ENCODE data around the gene NLRP9. TPM values are rescaled to one million over a fixed set of nuclear protein-coding genes. Genes with fewer than 3 reads are reported as not detected.

Gene NLRP9
- total and polyA plus RNA-seq, 2 of the 8 experiments (the other 6 are each of a cell fraction or from before 2014, with no cell fraction given): not detected

GRCh38 chr19:55680339-55681130, 57.7 kb downstream of the NLRP9 start:
- H3K9me3 ChIP-seq (ENCODE audit: insufficient read depth in 2 of 2, low read depth in 1 of 2, low read length in 1 of 2): no peaks in the 10 kb centered on the region
- TF ChIP-seq POLR2AphosphoS5 (IDR thresholded peaks at IDR 0.05; ENCODE audit: low read depth, low read length): no peak
- peaks cover 10 to 35% of the 10 kb centered on the region in 2 experiments for H4K20me1 ChIP-seq (replicated peaks in 1 of 2; ENCODE audit: control insufficient read depth in 1 of 2, insufficient read depth in 2 of 2, low read length in 2 of 2)
- H3K4me2 ChIP-seq (ENCODE audit: insufficient read depth in 1 of 2, low read depth in 2 of 2, low read length in 2 of 2): no peak overlapping the region
- no peak overlapping the region for H4K91ac ChIP-seq (replicated peaks; ENCODE audit: insufficient read length, low read length)
- H4K5ac ChIP-seq (ENCODE audit: insufficient read length, low read depth, low read length): no peak overlapping the region
- peaks cover 19 to 71% of the 10 kb centered on the region in 2 experiments for H3K79me2 ChIP-seq (ENCODE audit: control insufficient read depth in 1 of 2, insufficient read depth in 2 of 2, low read length in 2 of 2)
- no peak overlapping the region for H3K23ac ChIP-seq (ENCODE audit: insufficient read length)
- no peak overlapping the region for H3K56ac ChIP-seq (replicated peaks; ENCODE audit: insufficient read length, low read depth, low read length)
- CTCF ChIA-PET (ENCODE audit: partially characterized antibody): interaction anchor here (1.2 to 1.4 kb wide), 2 partner anchors 23 to 26 kb away, joined by 3 to 5 read pairs; no protein-coding TSS in a partner anchor
- no peak overlapping the region for H3K27ac ChIP-seq (ENCODE audit: low read depth, low read length)
- no peak overlapping the region; the same call in 1 of the 2 replicates for H2BK5ac ChIP-seq (ENCODE audit: low read depth, low read length)
- H3K36me3 ChIP-seq (ENCODE audit: control insufficient read depth in 2 of 4, insufficient read depth in 4 of 4, low read length in 3 of 4): peaks cover 7 to 32% (median 23%) of the 10 kb centered on the region in 4 experiments; a peak in 7 of 8 replicates
- H3K79me1 ChIP-seq (ENCODE audit: low read depth, low read length): peaks cover 22% of the 10 kb centered on the region
- H4K8ac ChIP-seq (ENCODE audit: extremely low read depth, insufficient read depth, low read length): no peak overlapping the region
- peaks cover 0 to 2% (median 0%) of the 10 kb centered on the region in 4 experiments; a peak in 2 of 7 replicates for H3K4me1 ChIP-seq (replicated peaks in 1 of 4; ENCODE audit: control insufficient read depth in 3 of 4, insufficient read depth in 4 of 4, low read length in 3 of 4)
- no peak overlapping the region for H3K18ac ChIP-seq (ENCODE audit: extremely low read depth, low read length)
- no peaks in the 10 kb centered on the region for H3K27me3 ChIP-seq (replicated peaks in 1 of 4; ENCODE audit: control insufficient read depth in 3 of 4, extremely low read depth in 1 of 4, insufficient read depth in 3 of 4, low read length in 3 of 4)
- H2BK20ac ChIP-seq (ENCODE audit: low read length): no peak overlapping the region
- no peak overlapping the region for H3K4ac ChIP-seq (replicated peaks; ENCODE audit: insufficient read length, low read depth, low read length)
- FAIRE-seq (no peak), DNase-seq (ENCODE audit: low read depth in 1 of 2, low spot score in 2 of 2) (no peak)
- no peak overlapping the region for H2AK5ac ChIP-seq (ENCODE audit: low read depth, low read length)
- H2AFZ ChIP-seq (ENCODE audit: low read length): no peak overlapping the region
- H2BK15ac ChIP-seq (ENCODE audit: low read length): no peak overlapping the region
- no peak overlapping the region for H3K9ac ChIP-seq (replicated peaks in 1 of 4; ENCODE audit: extremely low read depth in 1 of 4, low read depth in 3 of 4, low read length in 3 of 4)
- no peak overlapping the region for H3K4me3 ChIP-seq (ENCODE audit: extremely low read depth in 1 of 4, insufficient read depth in 2 of 4, low read depth in 3 of 4, low read length in 4 of 4)
- 88% methylated on average over 20 of the region's 20 CpGs; no CpG with 5 or more reads in 1 of the 2 experiments for WGBS, 2 experiments (ENCODE audit: extremely low coverage in 1 of 2, insufficient coverage in 1 of 2, insufficient read length in 1 of 2, insufficient replicate concordance in 2 of 2, low coverage in 1 of 2, low lambda C conversion rate in 2 of 2, missing lambda C conversion rate in 1 of 2)
- peaks cover 4% of the 10 kb centered on the region; the same call in 1 of the 2 replicates for H3K23me2 ChIP-seq (ENCODE audit: low read depth, low read length)
- POLR2A ChIA-PET (ENCODE audit: partially characterized antibody): interaction anchor here (0.8 to 1.0 kb wide), 3 partner anchors 9 to 18 kb away, joined by 3 read pairs; no protein-coding TSS in a partner anchor
- no peak overlapping the region for H2BK12ac ChIP-seq (ENCODE audit: low read depth, low read length)
- H2BK120ac ChIP-seq (replicated peaks; ENCODE audit: low read depth, low read length): no peak overlapping the region
- no peak overlapping the region for H3K14ac ChIP-seq (ENCODE audit: insufficient read length)

Measured in H1 (cell line).